ENCODE data around the gene SIGLEC15. TPM values are rescaled to one million over a fixed set of nuclear protein-coding genes. Genes with fewer than 3 reads are reported as not detected.

Gene SIGLEC15
- total and polyA plus RNA-seq, 4 experiments from 2014 or later = not detected

GRCh38 chr18:45785134-45785533, 40.3 kb upstream of the SIGLEC15 start:
- no peaks in the 10 kb centered on the region for H3K9me3 ChIP-seq (ENCODE audit: control insufficient read depth in 1 of 2, low read length in 2 of 2)
- ChIA-PET POLR2A (ENCODE audit: partially characterized antibody) (no interaction called here), CTCF (ENCODE audit: partially characterized antibody) (interaction anchor here (0.6 kb wide), 1 partner anchor 120 kb away, joined by 3 read pairs; no protein-coding TSS in a partner anchor)
- H3K36me3 ChIP-seq (ENCODE audit: insufficient read depth, low read length) = no peaks in the 10 kb centered on the region
- peak overlapping the region in 2 of 7 donors; percentile 17 to 23 for H3K27ac Mint-ChIP-seq
- no peak overlapping the region for H3K4me3 ChIP-seq (ENCODE audit: low read length in 2 of 2)
- no peaks in the 10 kb centered on the region for H3K36me3 Mint-ChIP-seq
- H3K4me1 ChIP-seq (ENCODE audit: insufficient read depth, low read length) = no peaks in the 10 kb centered on the region
- H3K27me3 ChIP-seq (ENCODE audit: insufficient read depth, low read length) = no peaks in the 10 kb centered on the region
- intact Hi-C loops (cut with micrococcal nuclease) = no loop called here
- DNase-seq = peak in 1 of 5 donors; percentile 18
- H3K9me3 Mint-ChIP-seq = peaks cover 0 to 2% (median 0%) of the 10 kb centered on the region in 8 donors
- peak overlapping the region in 3 of 8 donors; percentile 44 to 62 (median 44) for H3K4me3 Mint-ChIP-seq
- peaks cover 0 to 9% (median 5%) of the 10 kb centered on the region in 4 donors for H3K4me1 Mint-ChIP-seq
- no peak overlapping the region for H3K27ac ChIP-seq (ENCODE audit: low read depth, low read length)
- peaks cover 0 to 9% of the 10 kb centered on the region in 2 donors for H3K27me3 Mint-ChIP-seq

DNA sequence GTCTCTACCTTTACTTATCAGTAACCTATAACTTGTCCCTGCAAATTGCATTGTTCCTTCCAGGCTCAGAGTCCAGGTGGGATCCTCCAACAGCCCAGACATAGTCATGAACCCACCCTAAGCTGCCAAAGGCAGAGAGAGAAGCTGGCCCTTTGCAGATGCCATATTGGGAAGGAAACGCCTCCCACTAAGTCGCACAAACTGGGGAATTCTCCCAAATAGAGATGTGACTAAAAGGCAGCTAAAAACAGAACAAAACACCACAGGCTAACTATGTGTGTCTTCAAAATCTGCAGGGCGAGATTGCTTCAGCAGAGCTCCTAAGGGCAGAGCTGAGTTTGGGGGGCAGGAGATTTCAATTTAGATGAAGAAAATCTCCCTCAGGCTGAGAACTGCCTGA, 38.5 kb upstream of the SIGLEC15 start:
- H3K27ac Mint-ChIP-seq = no peak overlapping the region
- ChIA-PET CTCF (ENCODE audit: partially characterized antibody) (no interaction called here), POLR2A (ENCODE audit: partially characterized antibody) (no interaction called here)
- peaks cover 0 to 6% (median 0%) of the 10 kb centered on the region in 8 donors for H3K9me3 Mint-ChIP-seq
- peaks cover 0 to 9% (median 5%) of the 10 kb centered on the region in 4 donors for H3K4me1 Mint-ChIP-seq
- H3K36me3 Mint-ChIP-seq = no peaks in the 10 kb centered on the region
- H3K4me3 Mint-ChIP-seq = no peak overlapping the region
- DNase-seq = no peak
- Histone ChIP-seq H3K4me3 (ENCODE audit: low read length in 2 of 2) (no peak overlapping the region), H3K27ac (ENCODE audit: low read depth, low read length) (no peak overlapping the region), H3K36me3 (ENCODE audit: insufficient read depth, low read length) (no peaks in the 10 kb centered on the region), H3K4me1 (ENCODE audit: insufficient read depth, low read length) (no peaks in the 10 kb centered on the region), H3K27me3 (ENCODE audit: insufficient read depth, low read length) (no peaks in the 10 kb centered on the region), H3K9me3 (ENCODE audit: control insufficient read depth in 1 of 2, low read length in 2 of 2) (no peaks in the 10 kb centered on the region)
- intact Hi-C loops (cut with micrococcal nuclease) = no loop called here
- peaks cover 0 to 5% of the 10 kb centered on the region in 2 donors for H3K27me3 Mint-ChIP-seq

DNA sequence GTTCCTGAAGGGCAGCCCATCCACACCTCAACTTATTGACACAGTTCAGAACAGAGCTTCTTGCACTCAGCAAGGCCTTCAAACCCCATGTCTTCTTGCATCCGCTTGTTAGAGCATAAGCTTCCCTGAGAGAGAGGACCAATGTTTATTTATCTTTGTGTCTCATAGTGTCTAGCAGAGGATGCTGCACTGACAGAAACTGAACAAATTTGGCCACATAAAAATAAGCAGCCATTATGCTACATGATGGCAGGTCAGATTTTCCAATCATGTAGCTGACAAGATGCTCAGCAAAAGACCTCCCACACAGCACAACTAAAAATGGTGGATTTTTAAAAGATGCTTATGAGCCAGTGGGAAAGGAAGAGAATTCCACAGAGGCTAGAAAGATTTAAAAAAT, 38.1 kb upstream of the SIGLEC15 start:
- peaks cover 0 to 9% (median 5%) of the 10 kb centered on the region in 4 donors for H3K4me1 Mint-ChIP-seq
- no peaks in the 10 kb centered on the region for H3K36me3 Mint-ChIP-seq
- Histone ChIP-seq H3K4me1 (ENCODE audit: insufficient read depth, low read length) (no peaks in the 10 kb centered on the region), H3K4me3 (ENCODE audit: low read length in 2 of 2) (no peak overlapping the region), H3K9me3 (ENCODE audit: control insufficient read depth in 1 of 2, low read length in 2 of 2) (no peaks in the 10 kb centered on the region), H3K27ac (ENCODE audit: low read depth, low read length) (no peak overlapping the region), H3K27me3 (ENCODE audit: insufficient read depth, low read length) (no peaks in the 10 kb centered on the region), H3K36me3 (ENCODE audit: insufficient read depth, low read length) (no peaks in the 10 kb centered on the region)
- peaks cover 0 to 5% of the 10 kb centered on the region in 2 donors for H3K27me3 Mint-ChIP-seq
- ChIA-PET CTCF (ENCODE audit: partially characterized antibody) (no interaction called here), POLR2A (ENCODE audit: partially characterized antibody) (no interaction called here)
- peaks cover 0 to 6% (median 0%) of the 10 kb centered on the region in 8 donors for H3K9me3 Mint-ChIP-seq
- DNase-seq = no peak
- no peak overlapping the region for H3K27ac Mint-ChIP-seq
- no peak overlapping the region for H3K4me3 Mint-ChIP-seq
- intact Hi-C loops (cut with micrococcal nuclease) = no loop called here

GRCh38 chr18:45788861-45789260, 36.6 kb upstream of the SIGLEC15 start:
- Histone ChIP-seq H3K4me3 (ENCODE audit: low read length in 2 of 2) (no peak overlapping the region), H3K9me3 (ENCODE audit: control insufficient read depth in 1 of 2, low read length in 2 of 2) (no peaks in the 10 kb centered on the region), H3K27me3 (ENCODE audit: insufficient read depth, low read length) (no peaks in the 10 kb centered on the region), H3K27ac (ENCODE audit: low read depth, low read length) (no peak overlapping the region), H3K36me3 (ENCODE audit: insufficient read depth, low read length) (no peaks in the 10 kb centered on the region), H3K4me1 (ENCODE audit: insufficient read depth, low read length) (no peaks in the 10 kb centered on the region)
- H3K9me3 Mint-ChIP-seq = peaks cover 0 to 6% (median 0%) of the 10 kb centered on the region in 8 donors
- H3K27me3 Mint-ChIP-seq = peaks cover 0 to 2% of the 10 kb centered on the region in 2 donors
- H3K4me1 Mint-ChIP-seq = peaks cover 0 to 9% (median 3%) of the 10 kb centered on the region in 4 donors
- no peak overlapping the region for H3K27ac Mint-ChIP-seq
- ChIA-PET POLR2A (ENCODE audit: partially characterized antibody) (no interaction called here), CTCF (ENCODE audit: partially characterized antibody) (no interaction called here)
- H3K4me3 Mint-ChIP-seq = no peak overlapping the region
- intact Hi-C loops (cut with micrococcal nuclease) = no loop called here
- DNase-seq = no peak
- H3K36me3 Mint-ChIP-seq = no peaks in the 10 kb centered on the region

- POLR2A ChIA-PET (ENCODE audit: partially characterized antibody) = no interaction called here
- Histone ChIP-seq H3K27ac (ENCODE audit: low read depth, low read length) (no peak overlapping the region), H3K9me3 (ENCODE audit: control insufficient read depth in 1 of 2, low read length in 2 of 2) (no peaks in the 10 kb centered on the region), H3K4me1 (ENCODE audit: insufficient read depth, low read length) (no peaks in the 10 kb centered on the region), H3K36me3 (ENCODE audit: insufficient read depth, low read length) (no peaks in the 10 kb centered on the region), H3K27me3 (ENCODE audit: insufficient read depth, low read length) (no peaks in the 10 kb centered on the region), H3K4me3 (ENCODE audit: low read length in 2 of 2) (no peak overlapping the region)
- intact Hi-C loops (cut with micrococcal nuclease) = no loop called here
- no peak for DNase-seq
- Mint-ChIP-seq H3K27ac (no peak overlapping the region), H3K4me1 (no peaks in the 10 kb centered on the region), H3K9me3 (peaks cover 0 to 6% (median 3%) of the 10 kb centered on the region in 8 donors), H3K4me3 (no peak overlapping the region), H3K36me3 (peaks cover 0 to under 1% of the 10 kb centered on the region in 2 donors), H3K27me3 (peaks cover under 1 to 2% of the 10 kb centered on the region in 2 donors)
- CTCF ChIA-PET (ENCODE audit: partially characterized antibody) = no interaction called here
These were observed 32.8 kb upstream of the SIGLEC15 start for GRCh38 chr18:45792506-45793263.

- intact Hi-C loops (cut with micrococcal nuclease) = no loop called here
- H3K4me3 ChIP-seq (ENCODE audit: low read length in 2 of 2) = no peak overlapping the region
- H3K9me3 Mint-ChIP-seq = peaks cover 0 to 6% (median 3%) of the 10 kb centered on the region in 8 donors
- H3K4me3 Mint-ChIP-seq = no peak overlapping the region
- H3K27me3 Mint-ChIP-seq = peaks cover 1 to 2% of the 10 kb centered on the region in 2 donors
- H3K9me3 ChIP-seq (ENCODE audit: control insufficient read depth in 1 of 2, low read length in 2 of 2) = no peaks in the 10 kb centered on the region
- H3K36me3 ChIP-seq (ENCODE audit: insufficient read depth, low read length) = no peaks in the 10 kb centered on the region
- H3K36me3 Mint-ChIP-seq = peaks cover 0 to 1% of the 10 kb centered on the region in 2 donors
- ChIA-PET POLR2A (ENCODE audit: partially characterized antibody) (no interaction called here), CTCF (ENCODE audit: partially characterized antibody) (no interaction called here)
- no peaks in the 10 kb centered on the region for H3K27me3 ChIP-seq (ENCODE audit: insufficient read depth, low read length)
- H3K4me1 ChIP-seq (ENCODE audit: insufficient read depth, low read length) = no peaks in the 10 kb centered on the region
- no peak overlapping the region for H3K27ac Mint-ChIP-seq
- no peak for DNase-seq
- no peak overlapping the region for H3K27ac ChIP-seq (ENCODE audit: low read depth, low read length)
- no peaks in the 10 kb centered on the region for H3K4me1 Mint-ChIP-seq
These were observed 32.1 kb upstream of the SIGLEC15 start for GRCh38 chr18:45793264-45793965.

- Histone ChIP-seq H3K27me3 (ENCODE audit: insufficient read depth, low read length) (no peaks in the 10 kb centered on the region), H3K4me3 (ENCODE audit: low read length in 2 of 2) (no peak overlapping the region), H3K4me1 (ENCODE audit: insufficient read depth, low read length) (no peaks in the 10 kb centered on the region), H3K27ac (ENCODE audit: low read depth, low read length) (no peak overlapping the region), H3K9me3 (ENCODE audit: control insufficient read depth in 1 of 2, low read length in 2 of 2) (no peaks in the 10 kb centered on the region), H3K36me3 (ENCODE audit: insufficient read depth, low read length) (no peaks in the 10 kb centered on the region)
- DNase-seq = no peak
- no peaks in the 10 kb centered on the region for H3K4me1 Mint-ChIP-seq
- intact Hi-C loops (cut with micrococcal nuclease) = no loop called here
- ChIA-PET POLR2A (ENCODE audit: partially characterized antibody) (no interaction called here), CTCF (ENCODE audit: partially characterized antibody) (interaction anchor here (1.5 kb wide), 1 partner anchor 139 kb away, joined by 3 read pairs; no protein-coding TSS in a partner anchor)
- H3K27me3 Mint-ChIP-seq = peaks cover 8 to 10% of the 10 kb centered on the region in 2 donors
- H3K36me3 Mint-ChIP-seq = peaks cover 4 to 16% of the 10 kb centered on the region in 2 donors
- no peak overlapping the region for H3K4me3 Mint-ChIP-seq
- no peak overlapping the region for H3K27ac Mint-ChIP-seq
- peaks cover 0 to 19% (median 15%) of the 10 kb centered on the region in 8 donors for H3K9me3 Mint-ChIP-seq
These were observed 24.0 kb upstream of the SIGLEC15 start for GRCh38 chr18:45801416-45802004.
